AG08395 (cell line): ENCODE results near the gene TBXAS1.
A peak's percentile ranks its signal among the peaks of the same experiment; 100 is the strongest.

Source experiments
- DNase-seq: peaks from one replicate; pipeline ENCODE4 v3.0.0; 2012; ENCODE audit warnings: mixed read lengths, low spot score

TBXAS1 gene

DNA sequence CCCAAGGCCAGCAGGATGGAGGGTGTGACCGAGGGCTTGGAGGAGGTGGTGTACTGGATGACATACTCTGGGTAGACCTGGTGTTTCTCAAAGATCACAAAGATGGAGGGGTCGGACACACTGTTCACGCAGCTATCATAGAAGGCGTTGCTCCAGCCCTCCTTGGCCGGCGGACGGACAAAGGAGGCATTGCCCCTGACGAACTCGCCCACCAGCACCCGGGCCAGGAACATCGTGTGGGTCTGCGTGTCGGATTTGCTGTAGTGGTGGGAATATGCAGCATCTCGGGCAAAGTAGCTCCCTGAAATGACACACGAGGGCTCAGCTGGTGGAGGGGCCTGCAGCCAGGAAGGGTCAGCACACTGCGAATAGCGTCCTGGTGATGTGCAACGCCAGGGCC is 195.5 kb downstream of the TBXAS1 start:
- no peak for DNase-seq

DNA sequence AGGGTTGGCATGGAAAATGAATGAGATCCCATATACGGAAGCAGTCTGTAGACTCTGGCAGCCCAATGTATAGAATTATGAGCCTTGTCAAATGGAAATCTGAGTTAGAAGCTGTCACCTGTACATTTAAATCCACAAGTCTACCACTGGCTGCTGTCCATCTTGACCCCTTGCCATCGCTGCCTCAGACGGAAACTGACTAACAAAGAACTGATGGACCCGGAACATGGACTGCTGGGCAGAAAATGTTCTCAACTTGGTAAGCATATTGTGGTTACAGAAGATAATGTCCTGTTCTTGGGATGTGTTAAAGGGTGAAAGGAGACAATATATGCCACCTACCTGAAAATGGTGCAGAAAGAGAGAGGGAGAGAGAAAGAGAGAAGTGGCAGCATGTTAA is 196.2 kb downstream of the TBXAS1 start:
- DNase-seq = no peak

DNA sequence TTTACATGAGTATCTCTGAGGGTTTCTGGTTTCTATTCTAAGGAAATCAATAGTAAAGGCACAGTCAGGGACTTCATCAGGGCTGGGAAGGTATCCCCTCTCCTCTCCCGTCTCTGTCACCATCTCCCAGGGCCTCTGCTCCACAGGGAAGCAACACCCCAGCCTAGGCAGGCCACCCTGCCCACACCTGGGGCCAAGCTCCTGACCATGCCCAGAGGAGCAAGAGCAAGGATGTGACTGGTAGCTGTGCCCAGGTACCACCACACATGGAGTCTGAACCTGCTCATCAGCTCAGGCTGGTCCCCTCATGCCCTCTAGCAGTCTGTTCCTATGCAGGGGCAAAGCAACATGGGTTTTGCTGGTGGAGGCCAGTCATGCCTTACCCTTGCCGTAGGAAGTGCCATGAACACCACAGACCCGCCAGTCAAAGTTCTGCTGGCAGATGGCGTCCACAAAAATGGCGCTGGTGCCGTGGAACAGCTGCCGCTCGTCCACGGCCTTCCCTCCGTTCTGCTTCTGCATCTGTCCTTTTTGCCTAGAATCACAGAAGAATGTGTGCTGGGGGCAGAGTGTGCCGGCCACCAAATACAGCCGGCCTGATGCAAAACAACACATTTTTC is 196.9 kb downstream of the TBXAS1 start:
- DNase-seq = no peak

DNA sequence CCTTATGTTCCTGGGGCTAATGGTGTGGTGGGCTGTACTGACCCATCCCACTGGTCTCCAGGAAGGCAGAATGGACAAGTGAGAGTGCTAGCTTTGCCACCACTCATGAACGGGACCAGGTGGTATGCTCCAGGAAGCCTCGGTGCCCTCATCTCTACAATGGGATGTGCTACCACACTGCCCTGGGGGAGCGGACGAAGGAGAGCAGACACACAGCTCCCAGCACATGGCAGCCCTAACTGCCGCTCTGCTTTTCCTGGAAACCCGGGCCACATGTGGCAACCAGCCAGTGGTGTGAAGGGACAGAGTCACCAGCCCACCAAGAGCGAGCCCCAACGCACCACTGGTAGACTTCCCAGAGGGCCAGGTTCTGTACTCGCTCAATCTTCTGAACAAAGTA is 197.9 kb downstream of the TBXAS1 start:
- DNase-seq = no peak

DNA sequence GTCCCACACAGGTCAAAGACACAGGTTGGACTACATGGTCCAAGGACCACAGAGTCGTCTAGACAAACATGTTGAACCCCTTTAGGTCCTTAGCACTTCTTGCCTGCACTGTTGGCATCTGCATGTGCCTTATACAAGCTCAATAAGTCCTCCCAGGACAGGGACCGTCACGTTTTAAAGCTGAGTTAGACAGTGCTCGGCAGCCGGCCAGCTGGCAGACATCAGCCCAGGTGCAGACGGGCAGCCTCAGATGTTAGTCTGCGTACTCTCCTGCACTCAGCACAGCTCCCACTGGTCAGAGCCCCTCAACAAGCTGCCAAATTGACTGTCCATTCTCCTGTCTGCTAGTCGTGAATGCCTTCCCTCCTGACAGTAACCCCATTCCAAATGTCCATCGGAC is 198.8 kb downstream of the TBXAS1 start:
- DNase-seq = no peak

DNA sequence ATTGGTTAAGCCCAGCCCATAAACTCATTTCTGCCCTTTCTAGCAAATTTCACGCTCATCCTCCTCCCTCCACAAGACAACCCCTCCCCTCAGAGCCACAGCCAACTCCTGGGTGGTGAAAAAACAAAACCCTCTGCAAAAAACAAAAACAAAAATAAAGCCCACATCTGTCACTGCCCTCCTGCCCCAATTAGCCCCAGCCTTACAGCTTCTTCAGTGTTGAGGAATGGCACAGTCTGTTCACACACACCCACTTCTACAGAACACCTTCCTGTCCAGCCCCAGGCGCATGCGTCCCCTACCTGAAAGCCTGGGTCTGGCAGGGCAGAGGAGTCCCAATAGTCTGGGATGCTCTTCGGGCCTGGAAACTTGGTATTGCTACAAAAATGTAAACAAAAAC is 199.2 kb downstream of the TBXAS1 start:
- DNase-seq = no peak

DNA sequence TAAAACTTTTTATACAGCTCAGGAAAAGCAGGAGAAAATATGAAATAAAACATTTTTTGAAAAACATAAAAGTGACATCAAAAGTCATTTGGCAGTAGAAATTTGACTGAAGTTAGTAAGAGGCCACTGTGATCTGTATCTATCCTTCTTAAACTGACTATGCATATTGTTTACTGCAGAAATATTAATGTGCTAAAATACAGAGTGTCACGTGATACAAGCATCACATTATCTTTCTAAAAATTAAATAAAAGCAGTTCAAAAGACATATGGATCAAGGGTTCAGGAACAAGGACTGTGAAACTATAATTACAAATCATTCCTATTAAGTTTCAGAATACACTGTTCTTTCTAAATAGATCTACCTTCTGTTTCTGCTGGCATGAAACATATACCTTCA is 200.0 kb downstream of the TBXAS1 start:
- no peak for DNase-seq

DNA sequence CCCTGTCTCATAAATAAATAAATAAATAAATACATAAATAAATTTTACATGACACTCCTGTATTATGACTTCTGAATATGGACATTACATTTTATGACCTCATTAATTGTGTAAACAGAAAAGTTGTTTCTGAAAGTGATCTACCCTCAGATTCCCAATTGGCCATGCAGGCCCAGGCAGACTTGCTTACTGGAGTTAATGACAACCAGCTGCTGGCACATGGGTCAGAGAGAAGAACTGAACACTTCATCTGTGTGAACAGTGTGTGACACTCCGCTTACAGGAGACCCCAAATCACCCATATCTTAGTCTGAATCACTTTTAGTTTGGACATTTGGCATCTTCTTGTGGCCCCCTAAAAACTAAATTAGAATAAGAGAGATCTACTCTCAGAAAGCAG is 202.3 kb downstream of the TBXAS1 start:
- peak; percentile 27 for DNase-seq

DNA sequence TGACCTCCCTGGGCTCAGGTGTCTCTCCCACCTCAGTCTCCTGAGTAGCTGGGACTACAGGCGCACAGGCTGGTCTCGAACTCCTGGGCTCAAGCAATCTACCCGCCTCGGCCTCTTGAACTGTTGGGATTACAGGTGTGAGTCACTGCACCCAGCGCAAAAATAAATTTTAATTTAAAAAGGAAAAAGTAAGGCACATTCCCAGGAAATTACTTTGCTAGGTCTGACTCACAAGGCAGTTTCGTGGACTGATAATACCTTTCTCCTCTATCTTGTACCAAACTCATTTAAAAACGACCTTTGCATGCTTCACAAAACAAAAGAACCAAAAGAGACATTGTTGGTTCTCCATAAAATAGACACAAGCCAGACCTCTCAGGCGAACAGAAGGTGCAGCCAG is 204.0 kb downstream of the TBXAS1 start:
- DNase-seq = no peak

DNA sequence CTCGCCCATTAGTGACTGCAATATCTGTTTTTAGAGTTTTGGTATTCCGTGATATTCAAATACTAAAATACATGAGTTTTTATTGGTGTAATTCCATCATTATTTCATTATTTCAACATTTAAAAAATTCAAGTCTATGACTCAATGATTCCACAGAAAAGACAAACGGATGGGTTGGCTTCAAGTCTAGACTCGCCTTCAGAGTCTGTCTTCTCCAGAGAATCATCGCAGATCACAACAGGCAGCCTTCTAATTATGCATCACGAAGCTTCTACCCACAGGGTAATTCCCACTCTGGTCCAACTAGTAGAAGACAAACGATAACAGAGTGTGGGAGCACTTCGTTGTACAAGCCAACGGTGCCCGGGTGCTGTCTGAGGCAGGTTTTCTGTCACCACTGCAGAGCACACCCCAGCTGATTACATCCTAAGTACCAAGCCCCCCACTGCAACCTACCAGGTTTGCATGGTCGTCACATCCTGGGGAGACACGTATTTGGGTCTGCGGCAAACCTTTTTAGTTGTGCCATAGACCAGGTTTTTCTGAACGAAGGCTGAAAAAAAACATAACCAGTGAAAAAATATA is 204.8 kb downstream of the TBXAS1 start:
- no peak for DNase-seq

DNA sequence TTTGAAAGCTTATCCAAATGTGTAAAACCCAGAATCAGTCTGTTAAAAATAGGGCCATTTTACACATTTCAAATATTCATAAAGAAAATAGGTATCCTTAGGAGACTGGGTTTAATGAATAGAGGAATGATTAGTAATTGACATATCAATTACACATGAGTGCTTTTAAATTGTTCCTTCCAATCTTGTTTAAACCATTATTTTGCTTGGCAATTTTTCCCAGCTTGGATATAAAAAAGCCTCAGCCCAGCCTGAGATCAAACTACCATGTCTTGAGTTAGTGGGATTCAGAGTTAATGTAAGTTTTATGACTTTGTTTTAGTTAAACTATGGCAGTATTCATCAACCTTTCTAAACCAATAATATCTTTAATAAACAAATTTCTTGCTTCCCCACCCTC is 205.4 kb downstream of the TBXAS1 start:
- no peak for DNase-seq

DNA sequence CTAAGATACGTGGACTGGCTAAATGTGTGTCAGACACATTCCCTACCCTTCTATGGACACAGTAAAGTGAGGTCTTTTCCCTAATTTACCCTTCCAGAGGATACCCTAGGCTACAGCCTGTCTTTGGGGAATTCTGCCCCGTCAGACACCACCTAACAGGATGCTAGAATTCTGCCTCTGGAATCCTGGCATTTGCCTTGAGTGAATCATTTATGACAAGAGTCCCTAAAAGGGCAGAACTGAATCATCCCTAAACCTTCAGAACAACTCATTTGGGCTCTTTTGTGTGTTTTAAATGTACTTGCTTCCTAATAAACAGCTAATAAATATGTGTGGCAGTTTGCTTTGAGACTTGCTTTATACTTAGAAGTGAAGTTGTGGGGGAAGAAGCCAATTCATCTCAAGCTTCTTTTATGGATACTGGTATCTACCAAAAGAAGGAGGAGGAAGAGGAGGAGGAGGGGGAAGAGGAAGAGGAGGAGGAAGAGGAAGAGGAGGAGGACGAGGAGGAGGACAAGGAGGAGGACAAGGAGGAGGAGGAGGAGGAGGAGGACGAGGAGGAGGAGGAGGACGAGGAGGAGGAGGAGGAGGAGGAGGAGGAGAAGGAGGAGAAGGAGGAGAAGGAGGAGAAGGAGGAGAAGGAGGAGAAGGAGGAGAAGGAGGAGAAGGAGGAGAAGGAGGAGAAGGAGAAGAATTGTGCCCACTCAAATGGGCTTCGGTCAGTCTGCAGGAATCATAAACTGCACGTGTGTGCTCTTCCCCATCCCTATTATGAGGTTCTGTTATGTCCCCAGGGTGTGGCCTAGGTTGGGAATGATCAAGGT is 206.5 kb downstream of the TBXAS1 start:
- DNase-seq = peak; percentile 70

DNA sequence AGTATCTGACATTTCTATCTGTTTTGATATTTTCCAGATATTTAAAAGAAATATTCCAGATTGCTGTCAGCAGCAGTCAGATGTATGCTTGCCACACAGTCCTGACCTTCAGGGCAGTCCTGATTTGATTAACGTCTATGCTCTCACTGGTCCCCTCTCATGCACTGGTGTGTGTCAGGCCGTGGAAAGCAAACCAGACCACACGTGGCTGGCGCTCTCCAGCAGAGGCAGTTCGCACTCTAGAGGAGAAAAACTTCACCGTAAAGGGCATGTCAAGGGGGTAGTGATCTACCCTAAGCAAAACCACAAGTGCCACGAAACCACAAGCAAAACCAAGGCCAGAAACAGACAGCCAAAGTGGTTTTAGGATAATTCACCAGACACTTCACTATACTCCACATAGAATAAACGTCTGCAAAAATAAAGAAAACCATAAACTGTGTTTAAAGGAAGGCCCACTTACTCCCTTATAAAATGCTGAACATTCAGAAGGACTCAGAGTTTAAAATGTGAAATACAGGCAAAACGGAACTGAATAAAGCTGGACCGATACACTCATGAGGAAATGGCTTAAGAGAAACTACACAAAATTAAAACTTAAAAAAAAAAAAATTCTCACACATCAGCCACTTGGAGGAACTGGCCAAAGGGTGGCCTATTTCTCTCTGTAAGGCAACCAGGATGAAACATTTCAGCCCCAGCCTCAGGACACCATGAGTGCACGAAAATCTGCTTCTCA is 207.3 kb downstream of the TBXAS1 start:
- DNase-seq = no peak

DNA sequence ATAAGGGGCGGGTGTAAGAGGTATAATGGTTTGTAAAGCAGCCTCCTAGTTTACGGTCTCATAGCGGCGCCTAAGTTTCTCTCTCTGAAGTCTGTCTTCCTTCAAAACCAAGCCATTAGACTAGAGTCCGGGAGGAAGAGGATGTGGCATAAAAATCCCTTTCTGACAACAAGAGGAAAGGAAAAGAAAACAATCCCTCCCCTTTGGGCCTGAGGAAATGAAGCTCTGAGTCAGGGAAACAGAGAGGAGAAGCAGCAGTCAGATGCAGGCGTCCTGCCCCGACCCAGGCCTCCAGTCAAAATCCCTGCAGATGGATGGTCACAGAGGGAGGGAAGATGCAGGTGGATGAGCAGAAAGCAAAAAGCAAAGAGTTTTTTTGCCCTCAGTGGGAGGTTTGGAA is 210.0 kb downstream of the TBXAS1 start:
- DNase-seq = no peak

DNA sequence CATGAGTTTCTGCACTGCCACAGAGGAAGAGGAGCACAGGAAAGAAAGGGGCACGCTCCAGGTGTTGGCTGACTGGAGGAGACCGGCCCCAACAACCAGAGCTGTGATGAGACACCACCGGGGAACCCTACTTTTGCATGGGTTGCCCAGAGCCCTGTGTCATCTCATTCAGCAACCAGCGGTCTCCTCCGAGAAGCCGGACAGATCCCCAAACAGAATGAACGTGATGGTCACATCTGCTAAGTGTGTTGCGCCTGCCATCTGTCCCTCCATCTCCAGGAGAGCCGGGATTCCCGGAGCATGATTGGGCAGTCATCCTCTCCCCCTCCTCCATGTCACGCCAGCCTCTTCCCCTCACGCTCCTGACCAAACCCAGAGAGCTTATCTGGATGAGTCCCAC is 210.8 kb downstream of the TBXAS1 start:
- DNase-seq = no peak

DNA sequence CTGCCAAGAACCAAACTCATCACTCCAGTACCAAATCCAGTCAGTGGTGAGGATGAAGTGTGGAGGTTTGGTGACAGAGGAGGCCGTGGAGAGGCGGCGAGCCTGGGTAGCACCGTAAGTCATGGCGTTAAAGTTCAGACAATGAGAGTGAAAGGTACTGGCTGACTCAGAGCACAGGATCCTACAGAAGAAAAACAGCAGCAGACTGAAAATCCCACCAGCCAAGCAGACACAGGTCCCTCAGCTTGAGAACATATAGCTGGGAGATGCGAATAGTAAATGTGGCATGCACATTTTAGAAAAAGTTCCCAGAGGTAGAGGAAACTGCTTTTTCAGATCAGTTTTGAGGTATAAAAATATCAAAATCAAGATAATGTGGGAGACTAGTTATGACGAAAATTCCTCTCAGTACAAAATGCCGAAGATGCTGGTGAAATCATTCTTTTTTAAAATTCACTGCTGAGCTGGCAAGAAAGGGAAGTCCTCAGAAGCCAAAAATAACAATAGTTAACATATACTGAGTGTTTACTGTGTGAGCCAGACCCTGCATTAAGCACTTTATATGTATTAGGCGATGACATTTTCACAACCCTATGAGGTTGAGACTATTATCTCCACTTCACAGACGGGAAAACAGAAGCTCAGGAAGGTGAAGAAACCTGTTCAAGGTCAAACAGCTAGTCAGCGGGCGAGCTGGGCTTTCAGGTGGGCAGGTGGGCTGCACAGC is 212.8 kb downstream of the TBXAS1 start:
- no peak for DNase-seq

DNA sequence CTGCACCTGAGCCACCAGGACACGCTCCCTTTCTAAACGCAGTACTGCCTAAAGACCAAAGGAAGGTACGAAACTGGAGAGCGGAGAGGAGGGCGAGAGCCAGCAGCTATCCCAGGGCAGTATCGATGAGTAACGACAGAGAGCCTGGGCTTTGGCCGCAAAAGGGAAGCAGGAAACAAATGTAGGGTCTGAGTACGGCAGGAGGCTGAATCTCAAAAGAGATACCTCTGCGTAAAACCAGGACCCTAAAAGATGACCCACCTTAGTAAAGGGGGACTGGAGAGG is 213.3 kb downstream of the TBXAS1 start:
- no peak for DNase-seq

DNA sequence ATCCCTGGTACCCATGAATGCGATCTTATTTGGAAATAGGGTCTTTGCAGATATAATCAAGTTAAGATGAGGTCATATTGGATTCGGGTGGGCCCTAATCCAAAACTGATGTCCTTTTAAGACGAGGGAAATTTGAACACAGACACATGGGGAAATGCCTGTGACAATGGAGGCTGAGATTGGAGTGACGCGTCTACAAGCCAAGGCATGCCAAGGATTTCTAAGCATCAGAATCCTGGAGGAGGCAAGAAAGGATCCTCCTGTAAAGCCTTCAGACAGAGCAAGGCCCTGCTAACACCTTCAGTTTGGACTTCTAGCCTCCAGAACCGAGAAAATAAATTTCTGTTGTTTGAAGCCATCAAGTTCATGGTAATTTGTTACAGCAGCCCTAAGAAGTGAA is 215.2 kb downstream of the TBXAS1 start:
- no peak for DNase-seq

DNA sequence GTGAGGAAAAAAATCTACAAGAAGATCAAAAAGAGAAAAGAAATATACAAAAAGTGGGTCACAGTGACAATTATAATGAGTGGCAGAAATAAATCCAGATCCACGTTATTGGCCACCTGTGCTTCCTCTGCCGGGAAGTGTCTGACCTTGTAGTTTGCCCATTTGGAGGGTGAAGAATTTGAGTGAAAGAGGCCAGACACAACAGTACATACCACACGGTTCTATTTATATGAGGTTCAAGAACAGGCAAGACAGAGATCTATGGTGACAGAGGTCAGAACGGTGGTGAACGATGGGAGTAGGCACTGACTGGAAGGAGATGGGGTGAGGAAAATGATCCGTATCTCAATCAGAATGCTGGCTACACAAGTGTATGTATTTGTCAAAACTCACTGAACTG is 216.6 kb downstream of the TBXAS1 start:
- DNase-seq = no peak

DNA sequence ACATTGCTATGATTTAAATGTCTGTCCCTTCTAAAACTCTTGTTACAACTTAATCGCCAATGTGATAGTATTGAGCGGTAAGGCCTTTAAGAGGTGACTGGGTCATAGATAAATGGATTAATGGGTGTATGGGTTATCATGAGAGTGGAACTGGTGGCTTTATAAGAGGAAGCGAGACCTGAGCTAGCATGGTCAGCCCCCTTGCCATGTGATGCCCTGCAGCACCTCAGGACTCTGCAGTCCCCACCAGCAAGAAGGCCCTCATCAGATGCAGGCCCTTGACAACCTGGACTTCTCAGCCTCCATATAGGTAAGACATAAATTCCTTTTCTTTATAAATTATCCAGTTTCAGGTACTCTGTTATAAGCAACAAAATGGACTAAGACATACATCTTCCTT is 218.1 kb downstream of the TBXAS1 start:
- no peak for DNase-seq

DNA sequence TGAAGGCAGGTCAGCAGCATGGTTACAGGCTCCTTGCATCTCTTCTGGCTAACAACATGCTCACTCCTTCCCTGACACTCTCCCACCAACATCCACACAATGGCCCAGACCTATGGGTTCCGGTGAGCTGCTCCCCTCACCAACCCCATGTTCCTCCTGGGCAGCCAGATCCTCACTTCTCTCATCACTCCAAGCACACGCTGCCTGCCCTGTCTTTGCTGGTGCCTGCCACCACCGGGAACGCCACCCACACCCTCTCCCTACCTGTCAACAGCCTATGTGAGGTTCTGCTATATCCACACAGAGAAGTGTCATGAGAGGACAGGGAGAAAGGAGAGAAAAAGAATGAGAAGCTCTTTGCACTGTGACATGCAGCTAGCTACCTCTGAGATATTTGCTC is 219.1 kb downstream of the TBXAS1 start:
- DNase-seq = no peak

DNA sequence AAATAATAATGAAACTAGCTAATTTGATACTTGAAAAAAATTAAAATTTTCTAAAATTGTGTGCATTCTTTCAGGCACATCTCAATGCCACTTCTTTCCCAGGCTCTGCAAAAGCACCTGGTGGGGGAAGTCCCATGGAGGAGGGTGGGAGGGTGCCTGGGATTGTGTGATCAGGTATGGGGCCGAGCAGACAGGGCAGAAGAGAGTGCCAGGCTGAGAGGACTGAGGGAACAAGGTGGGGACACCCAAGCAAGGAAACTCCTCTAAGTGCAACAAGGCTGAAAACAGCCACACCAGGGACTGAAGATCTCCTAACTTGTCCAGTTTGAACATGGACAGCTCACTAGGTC is 219.9 kb downstream of the TBXAS1 start:
- DNase-seq = no peak
